Measurements from ENCODE around the gene DELE1. TPM values are rescaled to one million over a fixed set of nuclear protein-coding genes. Genes with fewer than 3 reads are reported as not detected.

DELE1 gene
- total RNA-seq, 4 donors from 2014 or later = 47.2 to 67.2 (median 49.2) TPM

DNA sequence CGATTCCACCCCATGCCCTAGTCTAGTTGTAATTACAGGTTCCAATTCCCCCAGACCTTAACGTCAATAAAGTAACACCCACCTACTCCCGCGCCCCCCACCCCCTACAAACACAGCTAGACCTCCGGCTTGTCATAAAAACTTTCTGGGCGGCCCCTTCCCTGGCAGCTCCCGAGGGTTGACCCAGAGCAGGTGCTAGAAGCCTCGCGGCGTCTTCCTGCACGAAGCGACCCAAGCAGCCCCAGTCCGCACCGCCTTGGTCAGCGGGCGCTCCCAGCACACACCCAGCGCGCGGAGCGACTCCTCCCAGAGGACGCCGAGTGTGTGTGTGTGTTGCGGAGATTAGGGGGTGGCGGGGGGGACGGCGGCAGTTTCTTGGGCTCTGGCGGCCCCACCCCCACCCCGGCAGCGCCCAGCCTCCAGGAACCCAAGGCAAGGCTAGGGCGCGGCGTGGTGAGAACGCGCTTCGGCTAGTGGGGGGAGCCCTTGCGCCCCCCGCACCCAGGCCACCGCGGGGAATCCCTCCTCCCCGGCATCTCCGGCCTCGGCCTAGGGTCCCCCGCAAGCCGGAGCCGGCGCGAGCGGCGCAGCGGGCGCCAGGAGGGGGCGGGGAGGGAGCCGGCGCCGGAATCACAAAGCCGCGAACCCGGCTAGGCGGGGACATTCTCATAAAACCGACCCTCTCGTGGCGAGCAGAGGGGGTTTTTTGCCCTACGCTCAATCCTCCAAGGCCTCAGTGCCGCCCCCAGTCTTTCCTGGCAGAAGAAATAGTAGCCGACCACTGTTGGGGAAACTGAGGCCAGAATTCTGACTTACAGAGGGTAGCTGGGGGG lies 47.7 kb upstream of the DELE1 start:
- WGBS, 2 donors = 1% methylated on average over 25 to 35 of the region's 65 CpGs

DNA sequence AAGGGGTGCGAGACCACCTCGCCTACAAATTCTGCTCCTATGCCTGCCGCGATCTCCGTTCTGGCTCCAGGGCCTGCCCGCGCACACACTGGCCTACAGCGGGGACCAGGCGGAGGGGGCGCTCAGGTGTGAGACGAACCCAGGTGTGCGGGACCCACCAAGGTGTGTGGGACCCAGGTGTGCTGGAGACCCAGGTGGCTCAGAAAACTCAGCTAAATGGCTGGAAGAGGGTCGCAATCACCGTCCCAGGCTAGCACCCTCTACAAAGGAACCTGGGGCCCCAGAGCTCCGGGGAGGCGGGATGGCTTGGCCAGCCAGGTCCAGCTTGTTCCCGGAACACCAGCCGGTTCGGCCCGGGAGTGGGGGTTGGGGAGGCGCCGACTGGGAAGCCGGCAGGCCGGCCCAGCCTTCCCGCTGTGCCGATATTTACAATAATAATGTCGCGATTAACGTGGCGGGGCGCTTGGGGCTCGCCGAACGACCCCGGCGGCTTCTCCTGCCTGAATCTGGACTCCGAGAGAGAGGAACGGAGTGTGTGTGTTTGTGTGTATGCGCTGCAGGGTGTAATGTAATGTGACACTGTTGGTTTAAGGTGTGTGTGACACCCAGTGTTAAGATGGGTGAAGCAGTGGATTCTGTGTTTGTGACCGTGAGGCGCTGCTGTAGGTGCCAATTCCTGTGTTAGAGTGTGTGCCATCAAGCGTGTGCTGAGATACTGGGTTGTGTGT lies 46.9 kb upstream of the DELE1 start:
- DNase-seq (ENCODE audit: low spot score in 2 of 2) = peak in 1 of 2 donors; percentile 88
- 1 to 4% methylated on average over 25 to 39 of the region's 42 CpGs for WGBS, 2 donors

More for the DNA sequence above, 47.7 kb upstream of the DELE1 start:
- TF ChIP-seq, protein P1, sequence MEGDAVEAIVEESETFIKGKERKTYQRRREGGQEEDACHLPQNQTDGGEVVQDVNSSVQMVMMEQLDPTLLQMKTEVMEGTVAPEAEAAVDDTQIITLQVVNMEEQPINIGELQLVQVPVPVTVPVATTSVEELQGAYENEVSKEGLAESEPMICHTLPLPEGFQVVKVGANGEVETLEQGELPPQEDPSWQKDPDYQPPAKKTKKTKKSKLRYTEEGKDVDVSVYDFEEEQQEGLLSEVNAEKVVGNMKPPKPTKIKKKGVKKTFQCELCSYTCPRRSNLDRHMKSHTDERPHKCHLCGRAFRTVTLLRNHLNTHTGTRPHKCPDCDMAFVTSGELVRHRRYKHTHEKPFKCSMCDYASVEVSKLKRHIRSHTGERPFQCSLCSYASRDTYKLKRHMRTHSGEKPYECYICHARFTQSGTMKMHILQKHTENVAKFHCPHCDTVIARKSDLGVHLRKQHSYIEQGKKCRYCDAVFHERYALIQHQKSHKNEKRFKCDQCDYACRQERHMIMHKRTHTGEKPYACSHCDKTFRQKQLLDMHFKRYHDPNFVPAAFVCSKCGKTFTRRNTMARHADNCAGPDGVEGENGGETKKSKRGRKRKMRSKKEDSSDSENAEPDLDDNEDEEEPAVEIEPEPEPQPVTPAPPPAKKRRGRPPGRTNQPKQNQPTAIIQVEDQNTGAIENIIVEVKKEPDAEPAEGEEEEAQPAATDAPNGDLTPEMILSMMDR (IDR thresholded peaks at IDR 0.05) = no peak
- peak in 1 of 2 donors; percentile 86 for DNase-seq (ENCODE audit: low spot score in 2 of 2)
- H3K4me3 ChIP-seq (ENCODE audit: low read depth, poor library complexity, severe bottlenecking) = peak overlapping the region; percentile 39
- intact Hi-C loops (cut with DNase I; ENCODE audit: low total_unique reads) = no loop called here

DNA sequence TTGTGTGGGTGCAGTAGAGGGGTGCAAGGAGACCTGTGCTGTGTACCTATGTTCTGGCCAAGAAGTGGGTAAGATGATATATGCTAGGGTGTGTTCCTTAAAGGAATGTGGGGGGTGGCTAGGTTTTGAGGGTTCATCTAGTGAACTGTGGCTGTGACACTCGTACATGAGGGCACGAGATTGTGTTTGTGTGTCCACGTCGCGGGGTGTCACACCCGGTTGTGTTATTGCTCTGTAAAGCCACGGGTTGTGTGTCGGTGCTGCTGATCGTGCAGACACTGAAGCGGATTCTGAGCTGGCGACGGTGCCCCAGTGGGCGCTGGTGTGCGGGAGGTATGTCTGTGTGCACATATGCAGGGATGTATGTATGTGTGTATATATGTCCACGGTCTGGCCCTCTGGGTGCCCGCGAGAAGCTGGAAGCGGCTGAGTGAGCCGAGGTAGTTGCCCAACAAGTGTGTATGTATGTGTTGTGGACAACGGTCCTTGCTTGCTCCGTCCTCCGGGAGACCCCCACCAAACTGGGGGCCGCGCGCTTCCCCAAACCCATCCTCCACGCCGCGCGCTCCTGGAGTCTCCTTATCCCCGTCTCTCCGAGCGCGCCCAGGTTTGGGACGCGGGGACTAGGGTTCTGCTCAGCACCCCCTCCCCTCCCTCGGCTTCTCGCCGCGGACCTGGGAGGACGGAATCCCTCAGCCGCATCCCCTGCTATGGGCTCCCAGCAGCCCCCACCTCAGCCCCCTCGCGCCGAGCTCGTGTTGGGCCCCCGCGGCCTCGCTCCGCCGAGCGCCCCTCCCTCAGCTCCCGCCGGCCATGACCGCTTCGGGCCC lies 46.1 kb upstream of the DELE1 start:
- peak overlapping the region; percentile 66 for H3K4me3 ChIP-seq (ENCODE audit: low read depth, poor library complexity, severe bottlenecking)
- intact Hi-C loops (cut with DNase I; ENCODE audit: low total_unique reads) = no loop called here
- TF ChIP-seq, protein P1 (IDR thresholded peaks at IDR 0.05) = no peak
- TF ChIP-seq POLR2A (IDR thresholded peaks at IDR 0.05) = no peak
- DNase-seq (ENCODE audit: low spot score in 2 of 2) = peak in 1 of 2 donors; percentile 86
- 1 to 2% methylated on average over 20 to 45 of the region's 55 CpGs for WGBS, 2 donors

More for the DNA sequence above, 46.9 kb upstream of the DELE1 start:
- intact Hi-C loops (cut with DNase I; ENCODE audit: low total_unique reads) = no loop called here
- TF ChIP-seq, protein P1 (IDR thresholded peaks at IDR 0.05) = no peak
- TF ChIP-seq POLR2A (IDR thresholded peaks at IDR 0.05) = no peak
- H3K4me3 ChIP-seq (ENCODE audit: low read depth, poor library complexity, severe bottlenecking) = peak overlapping the region; percentile 39

DNA sequence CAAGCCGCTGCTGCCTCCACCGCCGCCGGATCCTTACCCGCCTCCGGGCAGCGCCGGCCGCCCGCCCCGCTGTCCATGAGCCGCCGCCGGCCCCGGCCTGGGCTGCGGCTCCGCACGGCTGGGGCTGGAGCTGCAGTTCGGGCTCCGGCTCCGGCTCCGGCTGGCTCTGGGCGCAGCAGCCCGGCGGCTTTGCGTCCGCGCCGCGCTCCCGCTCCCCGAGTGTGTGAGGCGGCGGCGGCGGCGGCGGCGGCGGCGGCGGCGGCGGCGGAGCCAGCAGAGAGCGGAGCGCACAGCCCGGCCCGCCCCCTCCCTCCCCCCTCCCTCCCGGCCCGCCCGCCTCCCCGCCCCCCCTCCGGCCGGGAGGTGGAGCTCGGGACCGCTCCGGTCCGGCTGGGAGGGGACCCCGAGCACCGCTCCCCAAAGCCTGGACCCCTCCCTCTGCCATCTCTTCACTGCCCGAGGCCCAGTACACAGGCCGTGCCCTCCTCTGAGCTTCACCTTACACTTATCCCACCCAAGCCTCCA lies 45.4 kb upstream of the DELE1 start, which contains the start of gene PCDH1:
TSS of gene PCDH1 (minus strand) at position 225 of the 525 bp plus-strand sequence. CDS start at position 77, 148 bp downstream.
- peak within 1 kb of the TSS; percentile 66 for H3K4me3 ChIP-seq (ENCODE audit: low read depth, poor library complexity, severe bottlenecking)
- peak in 1 of 2 donors; percentile 82 for DNase-seq (ENCODE audit: low spot score in 2 of 2)
- TF ChIP-seq, protein P1 (IDR thresholded peaks at IDR 0.05) = no peak
- no peak for TF ChIP-seq POLR2A (IDR thresholded peaks at IDR 0.05)
- 0 to 3% methylated on average over 8 to 13 of the region's 63 CpGs for WGBS, 2 donors
- intact Hi-C loops (cut with DNase I; ENCODE audit: low total_unique reads) = no loop called here

Data from lower leg skin (tissue), 4 donors.